Measurements from ENCODE around the gene PTPN14.
"Not testable (repeated sequence)": the region's sequence is repeated elsewhere in the genome, so short reads cannot be mapped to it uniquely, and the experiment has no call there.

The PTPN14 gene

GRCh38 chr1:214540324-214540723 lies 11.1 kb downstream of the PTPN14 start:
- DNase-seq: no peak

DNA sequence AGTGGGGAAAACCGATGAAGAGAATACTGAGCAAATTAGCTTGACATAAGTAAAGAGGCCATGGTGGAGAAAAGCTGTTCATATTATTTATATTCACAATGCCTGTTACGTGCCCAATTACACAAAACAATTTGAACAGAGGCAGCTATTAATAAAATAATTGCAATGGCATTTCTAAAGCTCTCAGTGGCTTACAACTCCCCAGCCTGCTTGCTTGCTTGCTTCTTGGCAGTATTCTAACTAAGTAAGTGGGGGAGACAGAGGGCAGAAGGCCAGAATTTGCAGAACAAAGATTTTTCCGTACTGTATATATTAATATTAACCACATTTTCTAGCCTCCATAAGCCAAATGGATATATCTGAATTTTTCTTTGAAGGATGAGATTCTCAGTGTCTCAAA lies 12.9 kb downstream of the PTPN14 start:
- no peak for DNase-seq

DNA sequence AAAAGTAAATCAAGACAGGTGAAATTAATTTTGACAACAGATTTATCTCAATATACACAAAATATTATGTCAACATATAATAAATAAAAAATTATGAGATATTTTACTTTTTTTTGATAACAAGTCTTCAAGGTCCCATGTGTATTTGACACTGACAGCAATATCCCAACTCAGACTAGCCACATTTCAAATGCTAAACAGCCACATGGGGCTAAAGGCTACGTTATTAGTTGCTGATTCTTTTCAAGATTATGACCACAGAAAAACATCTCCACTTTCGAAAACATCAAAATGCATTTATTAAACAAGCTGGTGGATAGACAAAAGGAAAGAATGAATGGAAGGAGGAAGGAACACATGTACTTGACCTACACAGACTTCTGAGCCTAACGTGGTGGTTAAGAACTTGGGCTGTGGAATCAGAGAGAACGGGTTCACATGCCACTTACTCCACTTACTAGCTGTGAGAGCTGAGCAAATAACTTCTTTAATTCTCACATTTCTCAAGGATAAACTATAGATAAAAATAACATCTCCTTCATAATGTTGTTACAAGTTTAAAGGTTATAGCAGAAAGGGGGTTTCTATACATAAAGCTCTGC lies 13.4 kb downstream of the PTPN14 start:
- DNase-seq: no peak

DNA sequence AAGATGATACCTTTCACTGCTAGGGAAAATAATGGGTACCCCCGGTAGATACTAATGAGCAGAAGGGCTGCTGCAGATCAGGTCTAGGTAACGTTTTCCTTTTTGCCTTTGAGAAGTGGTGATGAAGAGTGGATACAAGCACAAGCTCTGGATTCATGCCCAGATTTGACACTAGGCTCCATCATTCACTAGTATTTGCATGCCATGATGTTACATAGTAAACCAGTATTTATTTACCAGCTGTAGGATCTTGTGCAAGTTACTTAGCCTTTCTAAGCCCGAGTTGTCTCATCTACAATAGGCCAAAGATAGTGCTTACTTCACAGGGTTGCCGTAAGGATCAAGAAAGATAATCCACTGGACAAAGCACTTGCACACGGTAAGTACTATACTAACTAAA lies 14.2 kb downstream of the PTPN14 start:
- DNase-seq: no peak

DNA sequence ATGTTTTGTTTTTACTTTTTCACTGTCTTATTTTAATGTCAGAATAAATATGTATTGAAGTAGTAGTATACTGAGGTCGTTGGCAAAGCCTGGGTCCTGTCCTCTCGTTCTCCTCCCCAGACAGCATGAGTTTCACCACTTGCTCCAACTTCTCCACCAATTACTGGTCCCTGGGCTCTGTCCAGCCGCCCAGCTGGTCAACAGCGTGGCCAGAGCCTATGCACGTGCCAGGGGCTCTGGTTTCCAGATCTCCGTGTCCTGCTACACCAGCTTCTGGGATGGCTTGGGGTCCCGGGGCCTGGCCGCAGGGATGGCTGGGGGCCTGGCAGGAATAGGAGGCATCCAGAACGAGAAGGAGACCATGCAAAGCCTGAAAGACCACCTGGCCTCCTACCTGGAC lies 19.3 kb downstream of the PTPN14 start:
- no peak for DNase-seq

DNA sequence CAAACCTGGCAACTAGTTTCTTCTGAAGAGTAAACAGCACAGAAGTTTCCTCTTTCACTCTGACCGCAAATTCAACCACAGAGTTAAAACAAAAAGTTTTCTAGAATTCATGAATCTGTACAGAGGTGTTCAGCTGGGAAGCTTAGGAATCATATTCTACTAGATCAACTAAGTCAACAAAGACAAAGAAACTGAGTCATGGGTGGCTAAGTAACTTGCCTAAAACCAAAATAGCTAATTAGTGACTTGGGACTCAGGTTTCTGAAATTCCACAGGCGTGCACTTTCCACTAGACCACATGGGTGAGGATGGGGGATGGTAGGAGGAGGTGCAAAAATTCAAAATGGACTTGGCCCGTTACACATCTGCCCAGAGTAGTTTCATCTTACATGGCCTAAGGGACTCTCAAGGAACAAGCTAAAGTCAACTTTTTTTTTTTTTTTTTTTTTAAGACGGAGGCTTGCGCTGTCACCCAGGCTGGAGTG lies 25.8 kb downstream of the PTPN14 start:
- DNase-seq: no peak

DNA sequence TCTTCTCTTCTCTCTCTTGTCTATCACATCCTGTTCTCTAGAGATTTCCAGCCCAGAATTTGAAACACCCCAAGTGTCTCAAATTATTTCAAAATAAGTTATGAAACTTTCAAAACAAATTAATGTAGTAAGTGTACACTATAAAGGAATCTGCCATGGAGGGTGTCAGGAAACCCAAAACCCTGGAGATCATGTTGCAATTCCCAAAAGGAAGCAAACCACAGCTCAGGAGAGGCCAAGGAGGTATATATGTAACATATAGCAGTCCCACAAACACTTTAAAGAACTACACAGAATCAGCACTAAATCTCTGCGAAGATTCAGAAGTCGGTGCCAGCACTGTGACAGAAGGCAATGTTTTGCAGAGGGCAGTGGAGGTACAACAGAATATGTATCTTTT lies 26.6 kb downstream of the PTPN14 start:
- no peak for DNase-seq

DNA sequence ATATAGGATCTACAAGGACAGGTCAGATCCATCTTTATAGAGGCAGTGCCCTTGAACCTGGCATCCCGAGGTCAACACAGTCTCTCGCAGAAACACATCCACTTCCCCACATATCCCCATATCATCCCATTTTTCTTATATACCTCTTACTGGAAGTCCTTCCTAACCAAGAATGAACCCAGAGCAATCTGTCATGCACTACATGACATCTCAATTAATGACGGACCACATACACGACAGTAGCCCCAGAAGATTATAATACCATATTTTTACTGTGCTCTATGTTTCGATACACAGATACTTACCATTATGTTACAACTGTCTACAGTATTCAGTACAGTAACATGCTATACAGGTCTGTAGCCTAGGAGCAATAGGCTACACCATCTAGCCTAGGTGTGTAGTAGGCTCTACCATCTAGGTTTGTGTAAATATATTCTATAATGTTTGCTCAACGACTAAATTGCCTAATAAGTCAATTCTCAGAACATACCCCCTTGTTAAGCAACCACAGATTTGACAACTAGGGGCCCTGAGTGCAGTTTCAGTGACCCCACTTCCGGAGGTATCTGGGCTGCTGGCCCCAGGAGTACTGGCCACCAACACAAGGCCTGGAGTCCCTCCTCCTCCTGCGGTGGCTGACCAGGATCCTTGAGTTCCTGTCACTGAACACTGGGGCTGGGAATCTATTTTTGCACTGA lies 28.1 kb downstream of the PTPN14 start:
- DNase-seq: no peak

DNA sequence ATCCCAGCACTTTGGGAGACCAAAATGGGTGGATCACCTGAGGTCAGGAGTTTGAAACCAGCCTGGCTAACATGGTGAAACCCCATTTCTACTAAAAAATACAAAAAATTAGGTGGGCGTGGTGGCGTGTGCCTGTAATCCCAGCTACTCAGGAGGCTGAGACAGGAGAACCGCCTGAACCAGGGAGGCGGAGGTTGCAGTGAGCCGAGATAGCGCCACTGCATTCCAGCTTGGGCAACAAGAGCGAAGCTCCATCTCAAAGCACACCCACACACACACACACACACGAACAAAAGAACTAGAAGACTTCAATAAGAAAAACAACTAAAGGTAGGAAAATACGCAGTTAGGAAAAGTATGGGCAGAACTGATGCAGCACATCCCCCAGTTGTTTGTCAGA lies 29.9 kb downstream of the PTPN14 start:
- DNase-seq: not testable (repeated sequence)

DNA sequence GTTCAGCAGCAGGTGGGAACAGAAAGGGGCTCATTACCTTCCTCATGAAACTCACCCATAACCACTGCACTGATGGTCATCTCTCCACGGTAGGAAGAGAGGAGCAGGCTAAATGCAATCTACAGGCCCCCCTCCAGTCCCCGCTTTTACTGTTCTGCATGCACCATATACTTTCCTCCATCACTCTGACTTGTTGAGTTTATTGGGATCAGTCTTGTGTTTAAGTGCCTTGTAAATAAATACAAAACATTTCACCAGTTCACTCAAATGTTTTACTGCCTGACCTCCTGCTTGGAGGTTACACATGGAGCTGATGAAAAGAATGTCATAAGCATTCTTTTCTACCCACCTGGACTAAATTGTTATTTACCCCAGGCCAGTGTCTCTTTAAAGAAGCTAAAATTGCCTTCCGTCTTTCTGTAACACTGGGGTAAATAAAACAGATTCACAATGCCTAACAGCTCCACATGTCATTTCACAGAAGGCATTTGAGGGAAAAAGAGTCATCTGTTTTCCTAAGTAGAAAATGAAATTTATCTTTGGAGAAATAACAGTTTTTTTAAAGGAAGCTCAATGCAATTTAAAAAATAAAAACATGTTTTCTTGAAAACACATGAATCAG lies 30.7 kb downstream of the PTPN14 start:
- no peak for DNase-seq

DNA sequence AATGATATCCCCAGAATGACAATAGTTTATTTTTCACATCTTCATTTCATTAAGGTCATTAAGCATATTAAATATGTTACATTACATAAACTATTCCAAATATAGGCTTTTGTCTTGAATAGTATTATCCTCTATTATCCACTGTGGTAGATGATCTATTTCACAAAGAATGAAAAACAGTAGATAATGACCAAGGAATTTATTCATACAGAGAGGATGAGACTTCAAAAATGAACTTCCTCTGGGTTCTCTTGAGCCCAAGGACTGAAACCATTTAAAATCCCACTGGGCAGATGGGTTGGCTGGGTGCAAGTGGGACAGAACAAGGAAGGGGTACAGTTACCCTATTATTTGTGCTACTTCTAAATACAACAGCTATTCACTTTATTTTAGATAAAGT lies 33.0 kb downstream of the PTPN14 start:
- DNase-seq: no peak

GRCh38 chr1:214516434-214517326 lies 34.7 kb downstream of the PTPN14 start:
- no peak for DNase-seq

GRCh38 chr1:214515544-214516433 lies 35.6 kb downstream of the PTPN14 start:
- DNase-seq: no peak

- no peak for DNase-seq
Measured at GRCh38 chr1:214514819-214515383, 36.5 kb downstream of the PTPN14 start.

DNA sequence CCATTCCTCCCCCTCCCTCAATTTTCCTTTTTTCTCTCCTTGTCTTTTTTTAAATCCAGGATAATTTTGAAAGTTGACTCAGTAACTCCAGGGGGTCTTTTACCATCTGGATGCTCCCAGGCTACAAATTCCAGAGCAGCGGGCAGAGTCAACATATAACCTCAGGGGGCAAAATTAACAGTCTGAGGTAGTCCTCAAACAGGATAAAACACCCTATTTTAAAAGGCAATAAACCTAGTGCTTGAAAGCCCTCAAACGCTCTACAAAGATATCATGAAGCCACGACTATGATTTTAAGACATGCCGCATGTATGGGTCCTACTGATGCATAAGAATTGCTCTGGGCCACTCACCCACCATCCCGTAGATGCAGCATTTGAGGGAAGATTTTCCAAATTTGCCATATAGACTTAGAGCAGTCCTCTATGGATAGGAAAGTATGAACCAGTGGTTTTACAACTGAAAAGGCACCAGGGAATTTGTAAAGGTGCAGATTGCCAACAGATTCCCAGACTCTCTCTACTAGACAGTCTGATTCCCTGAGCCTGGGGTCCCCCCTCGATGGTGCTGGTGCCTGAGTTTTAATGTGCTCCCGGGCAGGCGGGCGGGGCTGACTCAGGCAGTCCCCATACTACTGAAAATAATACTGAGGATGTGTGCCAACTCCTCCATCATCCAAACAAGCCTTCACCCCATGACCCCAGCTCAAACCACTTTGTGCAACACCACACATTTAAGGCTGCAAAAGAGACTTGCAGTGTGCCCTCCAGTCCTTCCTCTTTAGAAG lies 37.2 kb downstream of the PTPN14 start:
- DNase-seq: no peak

- no peak for DNase-seq
Measured at GRCh38 chr1:214513394-214513793, 38.0 kb downstream of the PTPN14 start.

DNA sequence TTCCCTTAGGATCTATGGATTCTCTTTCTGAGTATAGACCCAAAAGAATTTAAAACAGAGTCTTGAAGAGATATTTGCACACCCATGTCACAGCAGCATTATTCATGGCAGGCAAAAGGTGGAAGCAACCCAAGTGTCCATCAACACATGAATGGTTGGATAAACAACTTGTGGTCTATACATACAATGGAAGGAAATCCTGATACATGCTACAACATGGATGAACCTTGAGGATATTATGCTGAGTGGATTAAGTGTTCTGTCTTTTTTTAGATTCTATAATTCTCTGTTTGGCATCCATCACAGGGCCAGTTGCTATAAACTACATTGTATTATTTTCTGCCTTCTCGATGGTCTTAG lies 39.8 kb downstream of the PTPN14 start:
- no peak for DNase-seq

- DNase-seq: no peak
Measured at GRCh38 chr1:214510914-214511638, 40.3 kb downstream of the PTPN14 start.

DNA sequence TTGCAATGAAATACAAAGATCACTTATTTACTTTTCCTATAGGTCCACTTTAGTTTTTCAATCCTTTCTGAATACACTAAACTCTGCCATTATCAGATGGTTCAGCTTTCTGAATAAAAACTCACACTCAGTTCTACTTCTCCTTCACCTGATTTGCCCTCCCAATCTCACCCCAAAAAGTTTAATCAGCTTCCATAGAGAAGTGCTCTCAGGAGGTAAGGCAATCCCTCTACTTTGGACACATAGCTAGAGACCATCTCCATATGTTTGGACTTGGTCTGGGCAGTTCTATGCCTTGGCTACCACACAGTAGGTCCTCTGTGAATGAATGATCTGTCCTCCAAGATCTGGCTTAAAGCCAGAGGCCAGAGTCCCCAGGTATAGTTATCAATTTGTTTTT lies 40.9 kb downstream of the PTPN14 start:
- no peak for DNase-seq

GRCh38 chr1:214509622-214510021 lies 41.8 kb downstream of the PTPN14 start:
- DNase-seq: not testable (repeated sequence)
